Osteocyte (in vitro differentiated cells): ENCODE results near the gene PLEKHA1. TPM values are rescaled to one million over a fixed set of nuclear protein-coding genes. Genes with fewer than 3 reads are reported as not detected.
A peak's percentile ranks its signal among the peaks of the same experiment; 100 is the strongest.

Experiments used
- DNase-seq: peaks from one replicate; pipeline ENCODE4 v3.0.0; 2021; ENCODE audit warnings: mixed read lengths; ENCODE audit not compliant: unreplicated experiment; ENCODE audit errors: extremely low spot score
- H3K27ac Mint-ChIP-seq: one replicate; pipeline ENCODE4 v1.8.0; 2021; ENCODE audit warnings: mild to moderate bottlenecking, mixed read lengths; ENCODE audit not compliant: unreplicated experiment
- H3K27me3 Mint-ChIP-seq: one replicate; pipeline ENCODE4 v1.8.0; 2021; ENCODE audit warnings: mixed read lengths; ENCODE audit not compliant: unreplicated experiment
- H3K36me3 Mint-ChIP-seq: one replicate; pipeline ENCODE4 v1.8.0; 2021; ENCODE audit warnings: mixed read lengths; ENCODE audit not compliant: unreplicated experiment
- H3K4me1 Mint-ChIP-seq: one replicate; pipeline ENCODE4 v1.8.0; 2021; ENCODE audit warnings: mixed read lengths; ENCODE audit not compliant: unreplicated experiment
- H3K4me3 Mint-ChIP-seq: one replicate; pipeline ENCODE4 v1.8.0; 2021; ENCODE audit warnings: mild to moderate bottlenecking, moderate library complexity, mixed read lengths; ENCODE audit not compliant: unreplicated experiment
- H3K9me3 Mint-ChIP-seq: one replicate; pipeline ENCODE4 v1.8.0; 2021; ENCODE audit warnings: mixed read lengths; ENCODE audit not compliant: unreplicated experiment
- total RNA-seq: library from RNA; stranded (reverse); gene quantifications from 2 replicates; pipeline ENCODE4 v1.2.1, GENCODE V29; 2021
- TF ChIP-seq, protein P1 (sequence below): fragments of 200-600 bp; sonication (generic); IDR thresholded peaks from 2 replicates; pipeline ENCODE4 v1.5.0; 2021; ENCODE audit warnings: antibody characterized with exemption, mild to moderate bottlenecking, moderate library complexity

PLEKHA1 gene
- total RNA-seq, 1 donor from 2014 or later: 62.8 TPM

DNA sequence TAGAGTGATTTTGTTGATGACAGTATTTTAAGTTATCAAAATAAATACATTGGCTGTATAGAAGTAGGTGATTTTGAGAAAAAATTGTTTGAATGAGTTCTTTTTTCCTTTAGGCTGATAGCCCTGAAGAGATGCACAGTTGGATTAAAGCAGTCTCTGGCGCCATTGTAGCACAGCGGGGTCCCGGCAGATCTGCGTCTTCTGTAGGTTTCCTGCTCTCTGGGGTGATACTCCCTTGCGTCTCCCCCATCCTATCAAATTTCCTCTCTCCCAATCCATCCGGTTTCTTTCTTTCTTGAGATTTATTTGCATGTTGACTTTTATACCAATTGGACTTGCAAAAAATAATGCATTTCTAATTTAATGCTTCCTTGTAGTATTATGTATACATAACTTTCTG is 52.3 kb downstream of the PLEKHA1 start:
- Mint-ChIP-seq H3K4me1 (peaks cover 4% of the 10 kb centered on the region), H3K9me3 (no peaks in the 10 kb centered on the region), H3K27ac (no peak overlapping the region), H3K36me3 (peaks cover 56% of the 10 kb centered on the region), H3K4me3 (no peak overlapping the region), H3K27me3 (no peaks in the 10 kb centered on the region)
- DNase-seq: no peak
- TF ChIP-seq, protein P1, sequence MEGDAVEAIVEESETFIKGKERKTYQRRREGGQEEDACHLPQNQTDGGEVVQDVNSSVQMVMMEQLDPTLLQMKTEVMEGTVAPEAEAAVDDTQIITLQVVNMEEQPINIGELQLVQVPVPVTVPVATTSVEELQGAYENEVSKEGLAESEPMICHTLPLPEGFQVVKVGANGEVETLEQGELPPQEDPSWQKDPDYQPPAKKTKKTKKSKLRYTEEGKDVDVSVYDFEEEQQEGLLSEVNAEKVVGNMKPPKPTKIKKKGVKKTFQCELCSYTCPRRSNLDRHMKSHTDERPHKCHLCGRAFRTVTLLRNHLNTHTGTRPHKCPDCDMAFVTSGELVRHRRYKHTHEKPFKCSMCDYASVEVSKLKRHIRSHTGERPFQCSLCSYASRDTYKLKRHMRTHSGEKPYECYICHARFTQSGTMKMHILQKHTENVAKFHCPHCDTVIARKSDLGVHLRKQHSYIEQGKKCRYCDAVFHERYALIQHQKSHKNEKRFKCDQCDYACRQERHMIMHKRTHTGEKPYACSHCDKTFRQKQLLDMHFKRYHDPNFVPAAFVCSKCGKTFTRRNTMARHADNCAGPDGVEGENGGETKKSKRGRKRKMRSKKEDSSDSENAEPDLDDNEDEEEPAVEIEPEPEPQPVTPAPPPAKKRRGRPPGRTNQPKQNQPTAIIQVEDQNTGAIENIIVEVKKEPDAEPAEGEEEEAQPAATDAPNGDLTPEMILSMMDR: no peak

DNA sequence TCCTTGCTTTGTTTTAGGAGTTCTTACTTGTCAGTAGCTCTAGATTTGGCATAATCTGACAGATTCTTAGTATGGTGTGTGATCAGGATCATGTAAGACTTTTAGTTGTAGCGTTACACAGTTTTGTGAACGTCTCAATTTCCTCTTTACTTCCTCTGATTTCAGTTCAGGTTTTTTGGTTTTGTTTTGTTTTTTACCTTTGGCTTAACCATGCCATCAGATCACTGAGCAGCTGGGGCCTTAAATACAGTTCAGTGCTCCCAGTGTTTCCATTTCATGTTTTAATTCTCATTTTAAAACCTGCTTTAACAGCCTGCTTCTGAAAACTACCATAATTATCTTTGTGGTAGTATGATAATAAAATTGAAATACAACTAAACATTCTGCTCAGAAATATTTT is 52.8 kb downstream of the PLEKHA1 start:
- no peak overlapping the region for H3K4me3 Mint-ChIP-seq
- H3K4me1 Mint-ChIP-seq: peaks cover 2% of the 10 kb centered on the region
- H3K27ac Mint-ChIP-seq: no peak overlapping the region
- H3K27me3 Mint-ChIP-seq: no peaks in the 10 kb centered on the region
- H3K9me3 Mint-ChIP-seq: no peaks in the 10 kb centered on the region
- no peak for DNase-seq
- H3K36me3 Mint-ChIP-seq: peaks cover 56% of the 10 kb centered on the region
- TF ChIP-seq, protein P1: no peak

DNA sequence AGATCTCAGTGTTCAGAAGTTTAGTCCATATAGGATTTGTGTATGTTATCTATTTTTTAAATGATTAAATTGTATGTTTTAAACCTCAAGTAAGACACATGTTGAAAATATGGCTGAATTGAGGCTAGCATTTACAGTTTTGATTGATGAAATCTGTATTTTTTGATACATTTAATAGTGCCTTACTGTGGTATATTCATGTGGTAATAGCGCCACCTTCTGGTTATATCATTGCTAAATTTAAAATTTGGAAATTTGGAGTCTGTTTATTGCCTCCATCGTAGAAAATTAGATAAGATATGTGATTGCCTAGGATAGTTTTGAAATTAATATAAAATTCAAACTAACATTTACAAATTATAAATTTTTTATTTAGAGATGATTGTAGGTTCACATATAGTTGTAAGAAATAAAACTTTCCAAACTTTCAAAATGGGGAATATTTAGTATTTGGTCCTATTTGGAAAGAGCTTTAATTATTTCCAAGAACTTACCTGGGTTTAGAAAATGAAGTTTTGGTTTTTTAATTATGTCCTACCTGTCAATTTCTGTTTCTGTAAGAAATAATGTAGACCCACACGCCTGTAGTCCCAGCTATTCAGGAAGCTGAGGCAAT is 60.8 kb downstream of the PLEKHA1 start:
- peaks cover 34% of the 10 kb centered on the region for H3K36me3 Mint-ChIP-seq
- no peak overlapping the region for H3K4me3 Mint-ChIP-seq
- H3K27ac Mint-ChIP-seq: no peak overlapping the region
- H3K27me3 Mint-ChIP-seq: no peaks in the 10 kb centered on the region
- DNase-seq: no peak
- H3K4me1 Mint-ChIP-seq: no peaks in the 10 kb centered on the region
- peaks cover 5% of the 10 kb centered on the region for H3K9me3 Mint-ChIP-seq
- TF ChIP-seq, protein P1: peak; percentile 75

DNA sequence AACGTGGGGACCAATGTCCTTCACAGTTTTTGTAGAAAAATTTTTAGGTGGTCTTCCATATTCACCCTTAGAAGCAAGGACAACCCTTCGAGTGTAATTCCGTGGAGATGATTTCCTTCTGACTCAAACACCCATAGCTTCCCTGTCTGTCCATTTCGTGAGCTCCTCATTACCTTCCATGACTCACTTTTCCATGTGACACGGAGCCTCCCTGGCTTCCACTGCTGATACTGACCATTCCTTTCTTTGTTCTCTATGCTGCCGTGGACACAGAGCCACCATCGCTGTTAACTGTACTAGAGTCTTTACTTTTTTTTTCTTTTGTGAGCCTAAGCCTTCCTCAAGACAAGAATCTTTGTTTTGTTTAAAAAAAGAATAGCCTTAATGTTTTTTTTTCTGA is 67.5 kb downstream of the PLEKHA1 start:
- H3K36me3 Mint-ChIP-seq: peaks cover 21% of the 10 kb centered on the region
- TF ChIP-seq, protein P1: no peak
- DNase-seq: no peak

DNA sequence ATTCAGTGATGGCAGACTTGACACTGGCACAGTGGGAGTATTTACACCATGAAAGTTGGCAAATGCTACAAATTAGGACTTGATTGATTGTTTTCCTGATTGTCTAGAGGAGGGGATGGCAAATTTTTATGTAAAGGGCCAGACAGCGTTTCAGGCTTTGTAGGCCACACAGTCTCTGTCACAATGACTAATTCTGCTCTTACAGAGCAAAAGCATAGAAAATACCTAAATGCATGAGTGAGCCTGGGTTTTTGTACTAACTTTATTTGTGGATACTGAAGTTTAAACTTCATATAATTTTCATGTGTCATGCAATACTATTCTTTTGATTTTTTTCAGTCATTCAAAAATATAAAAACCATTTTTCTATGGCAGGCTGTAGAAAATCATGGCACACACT is 71.0 kb downstream of the PLEKHA1 start:
- H3K4me1 Mint-ChIP-seq: peaks cover 33% of the 10 kb centered on the region
- no peak for DNase-seq
- H3K9me3 Mint-ChIP-seq: peaks cover 10% of the 10 kb centered on the region
- TF ChIP-seq, protein P1: no peak
- no peak overlapping the region for H3K4me3 Mint-ChIP-seq
- H3K27me3 Mint-ChIP-seq: no peaks in the 10 kb centered on the region
- no peak overlapping the region for H3K27ac Mint-ChIP-seq
- H3K36me3 Mint-ChIP-seq: peaks cover 1% of the 10 kb centered on the region

More for the DNA sequence above, 67.5 kb downstream of the PLEKHA1 start:
- Mint-ChIP-seq H3K27ac (peak overlapping the region; percentile 73), H3K27me3 (no peaks in the 10 kb centered on the region), H3K9me3 (peaks cover 13% of the 10 kb centered on the region), H3K4me3 (no peak overlapping the region), H3K4me1 (peaks cover 21% of the 10 kb centered on the region)
